Pancreas (tissue), 10 donors: ENCODE measurements around the gene FAM186B. TPM values are rescaled to one million over a fixed set of nuclear protein-coding genes. Genes with fewer than 3 reads are reported as not detected.
A peak's percentile ranks its signal among the peaks of the same experiment; 100 is the strongest.

Source experiments
- ATAC-seq, 4 donors: fragments of 200-7000 bp; cut with Tn5 transposase; one replicate each; pipeline versions ENCODE4 v1.8.0 to v1.9.1; 2020; ENCODE audit warnings: mild to moderate bottlenecking in 4 of 4, moderate library complexity in 4 of 4
- DNase-seq, 6 donors: peaks; one replicate each; pipeline ENCODE4 v3.0.0-alpha.2; 2020
- FAIRE-seq: peaks from 2 replicates; lab custom pipeline; 2012; peaks lifted over from hg19 to GRCh38; lab: Jason Lieb, UNC
- H3K27ac ChIP-seq, 4 donors: fragments of 200-600 bp; sonication (generic); 1 replicate in 3 of 4; 2 replicates in 1 of 4; pipeline versions ENCODE4 v1.5.0 to v1.8.0; 2020
- H3K27me3 ChIP-seq, 4 donors: fragments of 200-600 bp; one replicate each; pipeline ENCODE4 v1.8.0; 2021
- H3K36me3 ChIP-seq, 3 donors: fragments of 200-600 bp; sonication (generic) in 1 of 3; one replicate each; pipeline versions ENCODE4 v1.5.0 to v1.8.0; 2020 to 2021
- H3K4me1 ChIP-seq, 3 donors: fragments of 200-600 bp; one replicate each; pipeline ENCODE4 v1.8.0; 2021
- H3K4me3 ChIP-seq, 4 donors: fragments of 200-600 bp; sonication (generic) in 2 of 4; one replicate each; pipeline versions ENCODE4 v1.5.0 to v1.8.0; 2020 to 2021
- H3K9me3 ChIP-seq, 4 donors: fragments of 200-600 bp; one replicate each; pipeline ENCODE4 v1.8.0; 2021
- WGBS, 2 donors: extraction: QIAGEN DNeasy Blood & Tissue Kit; methylation state at CpG; one replicate each; pipeline ENCODE4 v1.1.7; 2013; 5-methylcytosine and 5-hydroxymethylcytosine counted together
- intact Hi-C, 3 donors: fragments of 100-400 bp; cut with DNase I; formaldehyde crosslinking; loops; one replicate each; pipeline versions ENCODE4 v1.11.1 to v1.14.2; 2022
- polyA plus RNA-seq, 2 donors: library from polyadenylated mRNA; stranded (reverse); fragments of 200-250 nt; gene quantifications; one replicate each; pipeline ENCODE4 v1.2.3, GENCODE V29; 2013
- total RNA-seq, 6 donors: library from RNA; stranded (reverse); fragmentation: NEBNext Ultra II Directional in 4 of 6; extraction: Animal tissue kit (Norgen Biotek cat#: 25700) in 4 of 6; gene quantifications; one replicate each; pipeline versions ENCODE4 v1.2.1 to v1.2.4, GENCODE V29; 2021 to 2023
- TF ChIP-seq, protein P1 (sequence below), 4 donors: fragments of 200-600 bp; sonication (generic) in 3 of 4; IDR thresholded peaks; one replicate each; pipeline versions ENCODE4 v1.5.0 to v1.8.0; 2021; ENCODE audit warnings: antibody characterized with exemption in 4 of 4
- donor health status: healthy with polysubstance abuse.
- donor health status: DM: no; HTN: no; CAD: no; lungs with moderate emphysema.
- donor health status: DM: no; HTN: no; CAD: no.
- donor health status: control.
- donor health status: control.
- donor health status: Bipolar disorder and iron deficiency.
- donor health status: DM: yes; HTN: yes; CAD: no.
- donor health status: DM: no; HTN: no; CAD: no.
- donor health status: DM: no; HTN: no; CAD: no.
- donor health status: DM: yes; HTN: yes; CAD: no.

Gene FAM186B
- total and polyA plus RNA-seq, 8 donors, result 0.49 to 1.7 (median 0.74) TPM

GRCh38 chr12:49540229-49541139 lies 65.0 kb downstream of the FAM186B start:
- FAIRE-seq (no peak), DNase-seq (no peak), ATAC-seq (no peak)
- TF ChIP-seq, protein P1, sequence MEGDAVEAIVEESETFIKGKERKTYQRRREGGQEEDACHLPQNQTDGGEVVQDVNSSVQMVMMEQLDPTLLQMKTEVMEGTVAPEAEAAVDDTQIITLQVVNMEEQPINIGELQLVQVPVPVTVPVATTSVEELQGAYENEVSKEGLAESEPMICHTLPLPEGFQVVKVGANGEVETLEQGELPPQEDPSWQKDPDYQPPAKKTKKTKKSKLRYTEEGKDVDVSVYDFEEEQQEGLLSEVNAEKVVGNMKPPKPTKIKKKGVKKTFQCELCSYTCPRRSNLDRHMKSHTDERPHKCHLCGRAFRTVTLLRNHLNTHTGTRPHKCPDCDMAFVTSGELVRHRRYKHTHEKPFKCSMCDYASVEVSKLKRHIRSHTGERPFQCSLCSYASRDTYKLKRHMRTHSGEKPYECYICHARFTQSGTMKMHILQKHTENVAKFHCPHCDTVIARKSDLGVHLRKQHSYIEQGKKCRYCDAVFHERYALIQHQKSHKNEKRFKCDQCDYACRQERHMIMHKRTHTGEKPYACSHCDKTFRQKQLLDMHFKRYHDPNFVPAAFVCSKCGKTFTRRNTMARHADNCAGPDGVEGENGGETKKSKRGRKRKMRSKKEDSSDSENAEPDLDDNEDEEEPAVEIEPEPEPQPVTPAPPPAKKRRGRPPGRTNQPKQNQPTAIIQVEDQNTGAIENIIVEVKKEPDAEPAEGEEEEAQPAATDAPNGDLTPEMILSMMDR (IDR thresholded peaks at IDR 0.05), result no peak
- intact Hi-C loops, result no loop called here
- H3K4me1 ChIP-seq, result peaks cover 0 to 6% (median 0%) of the 10 kb centered on the region in 3 donors
- 83% methylated on average over 21 of the region's 21 CpGs for WGBS, 2 donors
- H3K4me3 ChIP-seq, result no peak overlapping the region
- no peaks in the 10 kb centered on the region for H3K27me3 ChIP-seq
- no peaks in the 10 kb centered on the region for H3K9me3 ChIP-seq
- no peaks in the 10 kb centered on the region for H3K36me3 ChIP-seq
- H3K27ac ChIP-seq, result no peak overlapping the region

DNA sequence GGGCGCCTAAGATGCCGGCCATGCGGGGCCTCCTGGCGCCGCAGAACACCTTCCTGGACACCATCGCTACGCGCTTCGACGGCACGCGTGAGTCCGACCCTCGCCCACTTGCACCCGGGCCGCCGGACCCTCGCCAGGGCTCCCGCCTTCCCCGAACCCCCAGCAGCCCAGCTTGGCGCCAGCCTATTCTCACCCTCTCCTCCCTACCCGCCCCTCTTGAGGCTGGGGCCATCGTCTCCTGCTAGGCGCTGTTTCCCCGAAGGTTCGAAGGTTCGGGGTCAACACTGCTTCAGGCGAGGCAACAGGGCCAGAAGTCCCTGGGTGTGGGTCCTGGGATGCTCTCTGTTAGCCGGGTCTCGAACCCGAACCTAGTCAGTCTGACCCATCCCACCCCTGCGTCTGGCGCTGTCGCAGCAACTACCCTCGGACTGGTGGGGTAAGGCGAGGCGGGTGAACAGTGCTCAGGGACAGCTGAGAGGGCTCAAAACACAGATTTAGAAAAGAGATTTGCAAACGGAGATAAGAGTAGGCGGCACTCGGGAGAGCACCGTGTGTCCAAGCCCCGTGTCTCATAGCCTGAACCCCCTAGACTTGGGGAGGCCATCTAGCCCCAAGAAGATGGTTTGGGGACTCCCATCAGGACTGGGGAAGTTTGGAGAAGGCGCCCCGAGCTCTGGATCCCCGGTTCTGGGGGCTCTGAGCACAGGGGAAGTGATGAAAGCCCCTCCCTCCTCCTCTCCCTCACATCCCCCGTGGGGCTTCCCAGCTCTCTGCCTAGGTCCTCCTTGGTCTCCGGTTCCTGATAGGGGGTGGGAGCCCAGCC lies 65.8 kb downstream of the FAM186B start:
- no peak overlapping the region for H3K27ac ChIP-seq
- no peaks in the 10 kb centered on the region for H3K27me3 ChIP-seq
- DNase-seq (peak in 1 of 6 donors; percentile 80), ATAC-seq (no peak), FAIRE-seq (no peak)
- intact Hi-C loops, result no loop called here
- H3K4me1 ChIP-seq, result peaks cover 0 to 6% (median 0%) of the 10 kb centered on the region in 3 donors
- no peaks in the 10 kb centered on the region for H3K36me3 ChIP-seq
- WGBS, 2 donors, result 42 to 58% methylated on average over 36 to 47 of the region's 47 CpGs
- no peaks in the 10 kb centered on the region for H3K9me3 ChIP-seq
- H3K4me3 ChIP-seq, result peak overlapping the region in 2 of 4 donors; percentile 54 to 60
- TF ChIP-seq, protein P1 (IDR thresholded peaks at IDR 0.05), result no peak

- Histone ChIP-seq H3K36me3 (no peaks in the 10 kb centered on the region), H3K9me3 (no peaks in the 10 kb centered on the region), H3K4me3 (peak within 1 kb of the TSS; percentile 33 to 60 (median 44)), H3K27ac (no peak within 1 kb of the TSS), H3K27me3 (no peaks in the 10 kb centered on the region), H3K4me1 (peaks cover 0 to 6% (median 0%) of the 10 kb centered on the region in 3 donors)
- peak; percentile 80 to 95 (median 89) for DNase-seq
- TF ChIP-seq, protein P1 (IDR thresholded peaks at IDR 0.05), result no peak
- intact Hi-C loops, result no loop called here
- no peak for FAIRE-seq
- ATAC-seq, result peak; percentile 90 to 94 (median 92)
- 2 to 3% methylated on average over 45 to 107 of the region's 107 CpGs for WGBS, 2 donors
These were observed 66.7 kb downstream of the FAM186B start, which contains the start of gene KCNH3 for GRCh38 chr12:49538510-49539403. Gene KCNH3 (plus strand): TSS chr12:49539030. CDS start chr12:49539417, 387 bp downstream.

- TF ChIP-seq, protein P1 (IDR thresholded peaks at IDR 0.05), result no peak
- Histone ChIP-seq H3K4me3 (peak overlapping the region; percentile 33 to 60 (median 44)), H3K27me3 (no peaks in the 10 kb centered on the region), H3K36me3 (no peaks in the 10 kb centered on the region), H3K9me3 (no peaks in the 10 kb centered on the region), H3K4me1 (peaks cover 0 to 8% (median 0%) of the 10 kb centered on the region in 3 donors), H3K27ac (no peak overlapping the region)
- peak; percentile 34 to 52 (median 45) for ATAC-seq
- no peak for FAIRE-seq
- WGBS, 2 donors, result 1% methylated on average over 61 of the region's 61 CpGs
- intact Hi-C loops, result no loop called here
- peak in 2 of 6 donors; percentile 65 for DNase-seq
These were observed 67.5 kb downstream of the FAM186B start for GRCh38 chr12:49537752-49538509.
